Trophoblast cell (in vitro differentiated cells and primary cell): ENCODE data around the gene OR6J1.

Source experiments
- DNase-seq, 2 donors: peaks; one replicate each; pipeline ENCODE4 v3.0.0-alpha.2; 2016
- H2AFZ ChIP-seq: 2 replicates; pipeline ENCODE4 v1.6.1; 2013; ENCODE audit warnings: low read length, moderate library complexity, mild to moderate bottlenecking; ENCODE audit not compliant: insufficient read depth, poor library complexity
- H2AK5ac ChIP-seq: 2 replicates; pipeline ENCODE4 v1.6.1; 2013; ENCODE audit warnings: mild to moderate bottlenecking, low read length
- H2BK120ac ChIP-seq: 2 replicates; pipeline ENCODE4 v1.6.1; 2013; ENCODE audit warnings: low read length, mild to moderate bottlenecking, moderate library complexity; ENCODE audit not compliant: insufficient read depth, poor library complexity
- H2BK12ac ChIP-seq: 2 replicates; pipeline ENCODE4 v1.6.1; 2013; ENCODE audit warnings: mild to moderate bottlenecking, low read length, moderate library complexity
- H2BK5ac ChIP-seq: 2 replicates; pipeline ENCODE4 v1.6.1; 2013; ENCODE audit warnings: low read length, low read depth, moderate library complexity, mild to moderate bottlenecking; ENCODE audit not compliant: poor library complexity
- H3K14ac ChIP-seq: 2 replicates; pipeline ENCODE4 v1.6.1; 2013; ENCODE audit warnings: mild to moderate bottlenecking, low read length
- H3K18ac ChIP-seq: 2 replicates; pipeline ENCODE4 v1.6.1; 2013; ENCODE audit warnings: mild to moderate bottlenecking, low read length
- H3K23ac ChIP-seq: 2 replicates; pipeline ENCODE4 v1.6.1; 2013; ENCODE audit warnings: low read length
- H3K27ac ChIP-seq: 2 replicates; pipeline ENCODE4 v1.5.1; 2013; ENCODE audit warnings: low read depth, mild to moderate bottlenecking, inconsistent platforms, low read length, moderate library complexity
- H3K27me3 ChIP-seq: 2 replicates; pipeline ENCODE4 v1.6.1; 2013; ENCODE audit warnings: inconsistent platforms, mild to moderate bottlenecking, low read length, moderate library complexity; ENCODE audit not compliant: insufficient read depth
- H3K36me3 ChIP-seq, 2 experiments: 1 replicate in 1 of 2; 2 replicates in 1 of 2; pipeline ENCODE4 v1.6.1; 2013; ENCODE audit warnings: low read length in 2 of 2, mild to moderate bottlenecking in 2 of 2, moderate library complexity in 1 of 2; ENCODE audit not compliant: insufficient read depth in 2 of 2, control insufficient read depth in 1 of 2
- H3K4ac ChIP-seq: 2 replicates; pipeline ENCODE4 v1.6.1; 2013; ENCODE audit warnings: low read depth, mild to moderate bottlenecking, low read length, moderate library complexity
- H3K4me1 ChIP-seq, 2 experiments: 1 replicate in 1 of 2; 2 replicates in 1 of 2; pipeline ENCODE4 v1.6.1; 2013; ENCODE audit warnings: low read length in 2 of 2, mild to moderate bottlenecking in 2 of 2, moderate library complexity in 1 of 2; ENCODE audit not compliant: insufficient read depth in 2 of 2, control insufficient read depth in 1 of 2
- H3K4me2 ChIP-seq: 2 replicates; pipeline ENCODE4 v1.6.1; 2013; ENCODE audit warnings: inconsistent platforms, mild to moderate bottlenecking, low read length, moderate library complexity
- H3K4me3 ChIP-seq: 2 replicates; pipeline ENCODE4 v1.5.1; 2013; ENCODE audit warnings: mild to moderate bottlenecking, low read depth, low read length, inconsistent platforms
- H3K79me1 ChIP-seq: one replicate; pipeline ENCODE4 v1.6.1; 2013; ENCODE audit warnings: low read length
- H3K79me2 ChIP-seq: 2 replicates; pipeline ENCODE4 v1.6.1; 2013; ENCODE audit warnings: low read length, mild to moderate bottlenecking; ENCODE audit not compliant: control insufficient read depth, insufficient read depth, poor library complexity
- H3K9ac ChIP-seq: 2 replicates; pipeline ENCODE4 v1.6.1; 2013; ENCODE audit warnings: mild to moderate bottlenecking, low read length
- H3K9me3 ChIP-seq: 2 replicates; pipeline ENCODE4 v1.6.1; 2013; ENCODE audit warnings: low read depth, mild to moderate bottlenecking, control low read depth, inconsistent platforms, low read length; ENCODE audit not compliant: insufficient read depth
- H4K12ac ChIP-seq: 2 replicates; pipeline ENCODE4 v1.6.1; 2013; ENCODE audit warnings: low read depth, mild to moderate bottlenecking, low read length, moderate library complexity
- H4K8ac ChIP-seq: 2 replicates; pipeline ENCODE4 v1.6.1; 2013; ENCODE audit warnings: low read depth, mild to moderate bottlenecking, low read length, moderate library complexity
- H4K91ac ChIP-seq: one replicate; pipeline ENCODE4 v1.6.1; 2013; ENCODE audit warnings: low read depth, mild to moderate bottlenecking, low read length, moderate library complexity
- WGBS: extraction: QIAGEN DNeasy Blood & Tissue Kit; methylation state at CpG from one replicate; pipeline ENCODE4 v1.1.7; 2013; ENCODE audit warnings: missing lambda C conversion rate; ENCODE audit not compliant: insufficient read length, insufficient coverage; ENCODE audit errors: extremely low coverage; 5-methylcytosine and 5-hydroxymethylcytosine counted together

The OR6J1 gene

GRCh38 chr14:22668417-22668816, 24.3 kb upstream of the OR6J1 start:
- Histone ChIP-seq H3K4me2 (no peak overlapping the region), H3K4ac (no peak overlapping the region), H2AK5ac (no peak overlapping the region), H3K23ac (no peak overlapping the region), H3K18ac (no peak overlapping the region), H3K36me3 (no peaks in the 10 kb centered on the region), H3K27me3 (no peaks in the 10 kb centered on the region), H3K4me3 (no peak overlapping the region), H3K27ac (no peak overlapping the region), H3K9me3 (no peaks in the 10 kb centered on the region), H2BK12ac (no peak overlapping the region), H2BK5ac (no peak overlapping the region), H3K14ac (no peak overlapping the region), H2BK120ac (no peak overlapping the region), H2AFZ (no peak overlapping the region), H3K79me2 (no peaks in the 10 kb centered on the region), H4K12ac (no peak overlapping the region), H3K79me1 (no peaks in the 10 kb centered on the region), H3K9ac (no peak overlapping the region), H4K91ac (no peak overlapping the region), H3K4me1 (no peaks in the 10 kb centered on the region), H4K8ac (no peak overlapping the region)
- DNase-seq = no peak

- Histone ChIP-seq H3K27ac (no peak overlapping the region), H3K4me1 (no peaks in the 10 kb centered on the region)
- WGBS = no CpG with 5 or more reads among the region's 3 CpGs
Observed at GRCh38 chr14:22667881-22668280, 23.7 kb upstream of the OR6J1 start.

GRCh38 chr14:22666203-22666893, 22.2 kb upstream of the OR6J1 start:
- Histone ChIP-seq H2BK5ac (no peak overlapping the region), H3K27me3 (no peaks in the 10 kb centered on the region), H3K4ac (no peak overlapping the region), H3K18ac (no peak overlapping the region), H3K4me2 (no peak overlapping the region), H3K9ac (no peak overlapping the region), H3K23ac (no peak overlapping the region), H3K79me2 (no peaks in the 10 kb centered on the region), H4K12ac (no peak overlapping the region), H3K27ac (no peak overlapping the region), H3K9me3 (no peaks in the 10 kb centered on the region), H3K4me3 (no peak overlapping the region), H3K14ac (no peak overlapping the region), H2AFZ (no peak overlapping the region), H2AK5ac (no peak overlapping the region), H4K91ac (no peak overlapping the region), H2BK12ac (no peak overlapping the region), H4K8ac (no peak overlapping the region), H3K36me3 (no peaks in the 10 kb centered on the region), H3K4me1 (no peaks in the 10 kb centered on the region), H2BK120ac (no peak overlapping the region), H3K79me1 (no peaks in the 10 kb centered on the region)
- no peak for DNase-seq
- no CpG with 5 or more reads among the region's 5 CpGs for WGBS

More at GRCh38 chr14:22667881-22668280, 23.7 kb upstream of the OR6J1 start:
- no peaks in the 10 kb centered on the region for H3K9me3 ChIP-seq
- no peak overlapping the region for H3K23ac ChIP-seq
- H3K27me3 ChIP-seq = no peaks in the 10 kb centered on the region
- H3K18ac ChIP-seq = no peak overlapping the region
- no peak overlapping the region for H3K9ac ChIP-seq
- H3K4me3 ChIP-seq = no peak overlapping the region
- no peak overlapping the region for H2BK12ac ChIP-seq
- no peak for DNase-seq
- no peak overlapping the region for H2AK5ac ChIP-seq
- H3K79me1 ChIP-seq = no peaks in the 10 kb centered on the region
- H2BK120ac ChIP-seq = no peak overlapping the region
- no peak overlapping the region for H3K4ac ChIP-seq
- no peaks in the 10 kb centered on the region for H3K36me3 ChIP-seq
- no peak overlapping the region for H2AFZ ChIP-seq
- H4K8ac ChIP-seq = no peak overlapping the region
- no peak overlapping the region for H2BK5ac ChIP-seq
- H4K91ac ChIP-seq = no peak overlapping the region
- H3K4me2 ChIP-seq = no peak overlapping the region
- H3K14ac ChIP-seq = no peak overlapping the region
- H4K12ac ChIP-seq = no peak overlapping the region
- H3K79me2 ChIP-seq = no peaks in the 10 kb centered on the region

GRCh38 chr14:22664261-22664660, 20.1 kb upstream of the OR6J1 start:
- no peak for DNase-seq
- no peak overlapping the region for H4K8ac ChIP-seq
- no peaks in the 10 kb centered on the region for H3K36me3 ChIP-seq
- no peak overlapping the region for H2BK120ac ChIP-seq
- WGBS = no CpG with 5 or more reads among the region's 6 CpGs
- H2BK12ac ChIP-seq = no peak overlapping the region
- H4K91ac ChIP-seq = no peak overlapping the region
- H3K9ac ChIP-seq = no peak overlapping the region
- no peak overlapping the region for H3K27ac ChIP-seq
- H4K12ac ChIP-seq = no peak overlapping the region
- H3K18ac ChIP-seq = no peak overlapping the region
- no peak overlapping the region for H3K4me3 ChIP-seq
- no peaks in the 10 kb centered on the region for H3K9me3 ChIP-seq
- H2BK5ac ChIP-seq = no peak overlapping the region
- H3K4me1 ChIP-seq = no peaks in the 10 kb centered on the region
- H3K79me2 ChIP-seq = no peaks in the 10 kb centered on the region
- H2AK5ac ChIP-seq = no peak overlapping the region
- no peak overlapping the region for H2AFZ ChIP-seq
- no peak overlapping the region for H3K23ac ChIP-seq
- no peak overlapping the region for H3K4me2 ChIP-seq
- H3K4ac ChIP-seq = no peak overlapping the region
- no peaks in the 10 kb centered on the region for H3K79me1 ChIP-seq
- no peaks in the 10 kb centered on the region for H3K27me3 ChIP-seq
- H3K14ac ChIP-seq = no peak overlapping the region
